ENCODE results near the gene CDCP2.

DNA sequence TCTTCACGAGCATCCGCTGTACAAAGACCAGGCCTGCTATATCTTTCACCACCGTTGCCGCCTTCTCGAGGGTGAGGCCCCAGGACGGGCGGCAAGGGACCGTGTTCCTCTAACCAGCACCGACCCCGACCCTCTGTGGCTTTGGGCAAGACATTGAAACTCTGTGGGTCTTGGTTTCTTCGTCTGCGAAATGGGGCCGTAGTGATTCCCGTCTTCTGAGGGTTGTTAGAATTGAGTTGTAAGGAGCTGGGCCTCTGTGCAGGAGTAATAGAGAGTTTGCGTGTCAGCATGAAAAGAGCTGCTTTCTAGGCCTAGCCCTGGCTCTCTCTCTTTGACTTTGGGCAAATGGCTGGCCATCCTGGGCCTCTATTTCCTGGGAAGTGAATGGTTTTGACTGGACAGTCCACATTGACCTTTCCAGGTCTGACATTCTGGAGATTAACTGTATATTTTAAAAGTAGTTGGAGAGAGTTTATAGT, 47.8 kb upstream of the CDCP2 start:
- TF ChIP-seq, protein P1, sequence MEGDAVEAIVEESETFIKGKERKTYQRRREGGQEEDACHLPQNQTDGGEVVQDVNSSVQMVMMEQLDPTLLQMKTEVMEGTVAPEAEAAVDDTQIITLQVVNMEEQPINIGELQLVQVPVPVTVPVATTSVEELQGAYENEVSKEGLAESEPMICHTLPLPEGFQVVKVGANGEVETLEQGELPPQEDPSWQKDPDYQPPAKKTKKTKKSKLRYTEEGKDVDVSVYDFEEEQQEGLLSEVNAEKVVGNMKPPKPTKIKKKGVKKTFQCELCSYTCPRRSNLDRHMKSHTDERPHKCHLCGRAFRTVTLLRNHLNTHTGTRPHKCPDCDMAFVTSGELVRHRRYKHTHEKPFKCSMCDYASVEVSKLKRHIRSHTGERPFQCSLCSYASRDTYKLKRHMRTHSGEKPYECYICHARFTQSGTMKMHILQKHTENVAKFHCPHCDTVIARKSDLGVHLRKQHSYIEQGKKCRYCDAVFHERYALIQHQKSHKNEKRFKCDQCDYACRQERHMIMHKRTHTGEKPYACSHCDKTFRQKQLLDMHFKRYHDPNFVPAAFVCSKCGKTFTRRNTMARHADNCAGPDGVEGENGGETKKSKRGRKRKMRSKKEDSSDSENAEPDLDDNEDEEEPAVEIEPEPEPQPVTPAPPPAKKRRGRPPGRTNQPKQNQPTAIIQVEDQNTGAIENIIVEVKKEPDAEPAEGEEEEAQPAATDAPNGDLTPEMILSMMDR (IDR thresholded peaks at IDR 0.05) = no peak
- TF ChIP-seq KDM1A (IDR thresholded peaks at IDR 0.05; ENCODE audit: low read depth) (no peak), RAD21 (conservative IDR thresholded peaks at IDR 0.05 in 1 of 2, IDR thresholded peaks at IDR 0.05 in 1 of 2) (no peak), HOXB13 (CRISPR knock-in tag; IDR thresholded peaks at IDR 0.05; ENCODE audit: low read depth) (no peak), FOSL2 (IDR thresholded peaks at IDR 0.05) (no peak), FOSL2 (CRISPR knock-in tag; IDR thresholded peaks at IDR 0.05) (no peak), RCOR1 (IDR thresholded peaks at IDR 0.05; ENCODE audit: low read depth, low read length) (no peak), CHD2 (IDR thresholded peaks at IDR 0.05; ENCODE audit: low read length, partially characterized antibody) (no peak)
- TF ChIP-seq, protein P2, sequence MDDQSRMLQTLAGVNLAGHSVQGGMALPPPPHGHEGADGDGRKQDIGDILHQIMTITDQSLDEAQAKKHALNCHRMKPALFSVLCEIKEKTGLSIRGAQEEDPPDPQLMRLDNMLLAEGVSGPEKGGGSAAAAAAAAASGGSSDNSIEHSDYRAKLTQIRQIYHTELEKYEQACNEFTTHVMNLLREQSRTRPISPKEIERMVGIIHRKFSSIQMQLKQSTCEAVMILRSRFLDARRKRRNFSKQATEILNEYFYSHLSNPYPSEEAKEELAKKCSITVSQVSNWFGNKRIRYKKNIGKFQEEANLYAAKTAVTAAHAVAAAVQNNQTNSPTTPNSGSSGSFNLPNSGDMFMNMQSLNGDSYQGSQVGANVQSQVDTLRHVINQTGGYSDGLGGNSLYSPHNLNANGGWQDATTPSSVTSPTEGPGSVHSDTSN (IDR thresholded peaks at IDR 0.05) = no peak

Measured in A549 (cell line).